Endothelial cell of umbilical vein (primary cell): ENCODE measurements around the gene CCNB1IP1. TPM values are rescaled to one million over a fixed set of nuclear protein-coding genes. Genes with fewer than 3 reads are reported as not detected.

Experiments used
- BruUV-seq: library from RNA; stranded (reverse); fragments of 400-500 nt; replicated peaks from 2 replicates; lab custom pipeline; 2021; lab: Mats Ljungman, UMichigan
- CTCF ChIA-PET: fragments of 300-600, 350-600 bp; sonication (Branson Sonifier 250); formaldehyde crosslinking; loops from one replicate; lab custom pipeline; 2021; ENCODE audit warnings: antibody characterized with exemption, inconsistent platforms; lab: Charles Lee
- POLR2A ChIA-PET: fragments of 300-600, 350-600 bp; sonication (Branson Sonifier 250); formaldehyde crosslinking; loops from one replicate; lab custom pipeline; 2021; ENCODE audit warnings: antibody characterized with exemption, inconsistent platforms; lab: Charles Lee
- DNase-seq: peaks from one replicate; pipeline ENCODE4 v3.0.0-alpha.2; 2011; ENCODE audit warnings: low read depth, low spot score
- FAIRE-seq: peaks from 2 replicates; lab custom pipeline; 2011; peaks lifted over from hg19 to GRCh38; lab: Jason Lieb, UNC
- H2AFZ ChIP-seq: 2 replicates; pipeline ENCODE4 v1.6.0; 2012; ENCODE audit warnings: low read depth, low read length, control low read depth, inconsistent platforms
- H3K27ac ChIP-seq: 2 replicates; pipeline ENCODE4 v1.5.1; 2011; ENCODE audit warnings: low read depth, mild to moderate bottlenecking, control low read depth, low read length, moderate library complexity; ENCODE audit not compliant: insufficient read depth
- H3K27me3 ChIP-seq, 2 experiments: 2 replicates each; pipeline versions ENCODE4 v1.6.0 to v1.6.1; 2011; ENCODE audit warnings: low read length in 2 of 2, mixed read lengths in 1 of 2; ENCODE audit not compliant: control insufficient read depth in 2 of 2, insufficient read depth in 2 of 2
- H3K36me3 ChIP-seq, 2 experiments: 2 replicates in 1 of 2; 3 replicates in 1 of 2; pipeline ENCODE4 v1.5.1; 2011; ENCODE audit warnings: low read length in 2 of 2, mild to moderate bottlenecking in 1 of 2, moderate library complexity in 1 of 2; ENCODE audit not compliant: control insufficient read depth in 2 of 2, insufficient read depth in 2 of 2; ENCODE audit errors: extremely low read depth in 1 of 2
- H3K4me1 ChIP-seq: 3 replicates; pipeline ENCODE4 v1.5.1; 2011; ENCODE audit warnings: mild to moderate bottlenecking, low read length; ENCODE audit not compliant: control insufficient read depth, insufficient read depth; ENCODE audit errors: extremely low read depth
- H3K4me2 ChIP-seq: 2 replicates; pipeline ENCODE4 v1.6.1; 2011; ENCODE audit warnings: low read length, control low read depth, mixed read lengths; ENCODE audit not compliant: insufficient read depth
- H3K4me3 ChIP-seq, 3 experiments: fragments of 200-600 bp in 1 of 3; sonication (generic), shearing (Covaris generic) in 1 of 3; replicated peaks in 1 of 3; 2 replicates each; pipeline ENCODE4 v1.5.1; 2011 to 2016; ENCODE audit warnings: control low read depth in 3 of 3, low read length in 3 of 3, mild to moderate bottlenecking in 2 of 3, inconsistent platforms in 1 of 3, low read depth in 1 of 3, moderate library complexity in 1 of 3; ENCODE audit not compliant: insufficient read depth in 1 of 3
- H3K79me2 ChIP-seq: 2 replicates; pipeline ENCODE4 v1.6.0; 2012; ENCODE audit warnings: low read length, inconsistent platforms; ENCODE audit not compliant: control insufficient read depth, insufficient read depth
- H3K9ac ChIP-seq: replicated peaks from 2 replicates; pipeline ENCODE3; 2011; ENCODE audit warnings: low read length, control low read depth; ENCODE audit not compliant: insufficient read depth; ENCODE audit errors: extremely low read depth
- H3K9me1 ChIP-seq: replicated peaks from 3 replicates; pipeline ENCODE4 v1.6.0; 2011; ENCODE audit warnings: mild to moderate bottlenecking, low read length; ENCODE audit not compliant: control insufficient read depth, insufficient read depth; ENCODE audit errors: extremely low read depth
- H3K9me3 ChIP-seq: replicated peaks from 2 replicates; pipeline ENCODE4 v1.5.1; 2012; ENCODE audit warnings: low read length, inconsistent platforms; ENCODE audit not compliant: control insufficient read depth, insufficient read depth
- H4K20me1 ChIP-seq: replicated peaks from 2 replicates; pipeline ENCODE3; 2011; ENCODE audit warnings: mild to moderate bottlenecking, low read length; ENCODE audit not compliant: control insufficient read depth, insufficient read depth; ENCODE audit errors: extremely low read depth
- EZH2 ChIP-seq: IDR thresholded peaks from 2 replicates; pipeline ENCODE4 v1.6.1; 2012; ENCODE audit warnings: borderline replicate concordance, low read depth, mild to moderate bottlenecking, moderate library complexity, low read length, inconsistent platforms; ENCODE audit not compliant: severe bottlenecking
- FOS ChIP-seq: IDR thresholded peaks from 2 replicates; pipeline ENCODE4 v1.6.1; 2011; ENCODE audit warnings: mild to moderate bottlenecking, low read length, moderate library complexity, borderline replicate concordance; ENCODE audit not compliant: insufficient read depth
- GATA2 ChIP-seq: IDR thresholded peaks from 2 replicates; pipeline ENCODE4 v1.7.0; 2011; ENCODE audit warnings: low read depth, mild to moderate bottlenecking, moderate library complexity, mixed read lengths, low read length; ENCODE audit not compliant: insufficient read length, insufficient read depth
- JUN ChIP-seq: IDR thresholded peaks from 2 replicates; pipeline ENCODE4 v1.6.1; 2011; ENCODE audit warnings: borderline replicate concordance, low read depth; ENCODE audit not compliant: insufficient read length, insufficient read depth
- MYC ChIP-seq: IDR thresholded peaks from one replicate; pipeline ENCODE4 v1.6.1; 2011; ENCODE audit warnings: mild to moderate bottlenecking, low read depth, low read length
- POLR2A ChIP-seq: IDR thresholded peaks from 2 replicates; pipeline ENCODE4 v1.6.1; 2012; ENCODE audit warnings: low read depth, mild to moderate bottlenecking, control low read depth, low read length
- POLR2AphosphoS5 ChIP-seq: IDR thresholded peaks from 2 replicates; pipeline ENCODE4 v1.6.1; 2012; ENCODE audit warnings: low read depth, mild to moderate bottlenecking, control low read depth, low read length, moderate library complexity; ENCODE audit not compliant: insufficient read depth
- dilution Hi-C: fragments of 300-500 bp; cut with MboI; formaldehyde crosslinking; loops from one replicate; pipeline ENCODE4 v1.15.0; 2019; ENCODE audit warnings: low sequenced_read_pairs; ENCODE audit not compliant: extremely low pct_ligation_motif_present
- intact Hi-C: fragments of 100-400 bp; cut with micrococcal nuclease; formaldehyde crosslinking; loops from one replicate; pipeline ENCODE4 v1.10.0; 2022
- polyA plus RNA-seq, 4 experiments: library from polyadenylated mRNA; depleted of rRNA in 3 of 4; stranded (reverse) in 3 of 4; unstranded in 1 of 4; fragments of >200 nt; gene quantifications; 2 replicates each; pipeline versions ENCODE4 v1.2.1 to v1.2.3, GENCODE V29; 2011 to 2012; ENCODE audit warnings: missing spikeins in 1 of 4
- total RNA-seq: library from RNA; stranded (reverse); gene quantifications from 2 replicates; pipeline ENCODE4 v1.2.3, GENCODE V29; 2021
- TF ChIP-seq, protein P1 (sequence below), 2 donors: IDR thresholded peaks; 1 replicate in 1 of 2; 2 replicates in 1 of 2; pipeline ENCODE4 v1.5.1; 2011; ENCODE audit warnings: low read length in 2 of 2, mild to moderate bottlenecking in 2 of 2, moderate library complexity in 2 of 2, control low read depth in 1 of 2, inconsistent platforms in 1 of 2, low read depth in 1 of 2; ENCODE audit not compliant: insufficient read depth in 1 of 2; ENCODE audit errors: extremely low read depth in 1 of 2
- TF ChIP-seq, protein P2 (sequence below): IDR thresholded peaks from 2 replicates; pipeline ENCODE4 v1.6.1; 2011; ENCODE audit not compliant: insufficient read depth, insufficient read length

CCNB1IP1 gene
- total and polyA plus RNA-seq, 2 donors (not counting 3 experiments of a cell fraction or from before 2014, with no cell fraction given), result 32.7 to 35.5 TPM

DNA sequence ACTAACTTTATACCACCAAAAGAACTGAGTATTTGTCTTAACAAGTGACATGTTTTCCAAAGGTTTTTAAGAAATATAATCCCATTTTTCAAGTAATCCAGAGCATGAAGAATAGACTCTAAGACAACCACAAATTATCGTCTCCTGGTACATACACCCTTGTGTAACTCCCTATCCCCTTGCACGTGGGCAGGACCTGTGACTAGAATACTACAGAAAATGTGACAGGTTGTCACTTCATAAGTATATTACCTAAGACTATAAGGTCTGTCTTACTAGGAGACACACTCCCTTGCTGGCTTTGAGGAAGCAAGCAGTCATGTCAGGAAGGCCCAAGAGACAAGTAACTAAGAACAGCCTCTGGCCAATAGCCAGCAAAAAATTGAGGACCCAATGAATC lies 19.1 kb downstream of the CCNB1IP1 start:
- FAIRE-seq, result no peak
- peaks cover 9 to 21% of the 10 kb centered on the region in 2 experiments for H3K36me3 ChIP-seq
- CTCF ChIA-PET, result no interaction called here
- no peaks in the 10 kb centered on the region for H3K9me1 ChIP-seq
- no peaks in the 10 kb centered on the region for H4K20me1 ChIP-seq
- no peaks in the 10 kb centered on the region for H3K9me3 ChIP-seq
- intact Hi-C loops, result no loop called here
- no peak overlapping the region for H2AFZ ChIP-seq
- POLR2A ChIA-PET, result no interaction called here
- H3K4me2 ChIP-seq, result no peak overlapping the region
- no peak overlapping the region for H3K9ac ChIP-seq
- no TSS peak for BruUV-seq
- H3K4me3 ChIP-seq, result no peak overlapping the region
- H3K27ac ChIP-seq, result no peak overlapping the region
- TF ChIP-seq FOS, result no peak
- TF ChIP-seq GATA2, result no peak
- TF ChIP-seq MYC, result no peak
- TF ChIP-seq POLR2AphosphoS5, result no peak
- TF ChIP-seq POLR2A, result no peak
- TF ChIP-seq JUN, result no peak
- TF ChIP-seq, protein P1, sequence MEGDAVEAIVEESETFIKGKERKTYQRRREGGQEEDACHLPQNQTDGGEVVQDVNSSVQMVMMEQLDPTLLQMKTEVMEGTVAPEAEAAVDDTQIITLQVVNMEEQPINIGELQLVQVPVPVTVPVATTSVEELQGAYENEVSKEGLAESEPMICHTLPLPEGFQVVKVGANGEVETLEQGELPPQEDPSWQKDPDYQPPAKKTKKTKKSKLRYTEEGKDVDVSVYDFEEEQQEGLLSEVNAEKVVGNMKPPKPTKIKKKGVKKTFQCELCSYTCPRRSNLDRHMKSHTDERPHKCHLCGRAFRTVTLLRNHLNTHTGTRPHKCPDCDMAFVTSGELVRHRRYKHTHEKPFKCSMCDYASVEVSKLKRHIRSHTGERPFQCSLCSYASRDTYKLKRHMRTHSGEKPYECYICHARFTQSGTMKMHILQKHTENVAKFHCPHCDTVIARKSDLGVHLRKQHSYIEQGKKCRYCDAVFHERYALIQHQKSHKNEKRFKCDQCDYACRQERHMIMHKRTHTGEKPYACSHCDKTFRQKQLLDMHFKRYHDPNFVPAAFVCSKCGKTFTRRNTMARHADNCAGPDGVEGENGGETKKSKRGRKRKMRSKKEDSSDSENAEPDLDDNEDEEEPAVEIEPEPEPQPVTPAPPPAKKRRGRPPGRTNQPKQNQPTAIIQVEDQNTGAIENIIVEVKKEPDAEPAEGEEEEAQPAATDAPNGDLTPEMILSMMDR (IDR thresholded peaks at IDR 0.05; ENCODE audit: extremely low read depth in 1 of 2, insufficient read depth in 1 of 2, low read depth in 1 of 2, low read length in 2 of 2), result no peak
- TF ChIP-seq, protein P2, sequence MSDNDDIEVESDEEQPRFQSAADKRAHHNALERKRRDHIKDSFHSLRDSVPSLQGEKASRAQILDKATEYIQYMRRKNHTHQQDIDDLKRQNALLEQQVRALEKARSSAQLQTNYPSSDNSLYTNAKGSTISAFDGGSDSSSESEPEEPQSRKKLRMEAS, result no peak
- no peak for TF ChIP-seq EZH2
- no peak for DNase-seq
- H3K79me2 ChIP-seq, result peaks cover 4% of the 10 kb centered on the region
- no peaks in the 10 kb centered on the region for H3K4me1 ChIP-seq
- H3K27me3 ChIP-seq, result no peaks in the 10 kb centered on the region
- dilution Hi-C loops, result no loop called here
